HEK293 (cell line): ENCODE results near the gene SPOUT1.

Source experiments
- CTCF ChIP-seq: fragments of 450-650 bp; formaldehyde crosslinking; IDR thresholded peaks from 2 replicates; pipeline ENCODE4 v1.5.1; 2016; ENCODE audit warnings: missing biosample characterization, missing genetic modification characterization
- RBAK ChIP-seq: fragments of 450-650 bp; formaldehyde crosslinking; IDR thresholded peaks from 2 replicates; pipeline ENCODE4 v1.5.1; 2016; ENCODE audit warnings: missing biosample characterization, missing genetic modification characterization
- ZNF792 ChIP-seq: fragments of 450-650 bp; formaldehyde crosslinking; IDR thresholded peaks from 2 replicates; pipeline ENCODE4 v1.5.1; 2016; ENCODE audit warnings: missing biosample characterization, missing genetic modification characterization

GRCh38 chr9:128825923-128826700 is 3.5 kb downstream of the SPOUT1 start:
- TF ChIP-seq CTCF (tag by site-specific recombination): no peak
- TF ChIP-seq ZNF792 (tag by site-specific recombination): no peak
- TF ChIP-seq RBAK (tag by site-specific recombination): no peak
